Measurements from ENCODE around the gene SMPX.

SMPX gene

DNA sequence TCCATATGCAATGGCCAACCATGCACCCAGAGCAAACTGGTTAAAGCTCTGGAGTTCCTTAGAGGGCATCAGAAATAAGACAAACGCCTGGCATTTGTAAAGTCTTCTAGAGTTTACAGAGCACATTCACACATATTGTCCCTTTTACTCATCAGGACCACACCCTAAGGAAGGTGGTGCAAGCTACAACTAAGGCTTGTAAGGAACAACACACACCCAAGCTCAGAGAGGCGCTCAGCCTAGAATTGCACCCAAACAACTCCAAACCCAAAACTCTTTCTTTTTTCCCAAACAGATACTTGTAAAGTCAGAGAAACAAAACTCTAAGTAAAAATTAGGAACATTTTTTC lies 46.1 kb downstream of the SMPX start:
- no peak for DNase-seq (ENCODE audit: low spot score)

DNA sequence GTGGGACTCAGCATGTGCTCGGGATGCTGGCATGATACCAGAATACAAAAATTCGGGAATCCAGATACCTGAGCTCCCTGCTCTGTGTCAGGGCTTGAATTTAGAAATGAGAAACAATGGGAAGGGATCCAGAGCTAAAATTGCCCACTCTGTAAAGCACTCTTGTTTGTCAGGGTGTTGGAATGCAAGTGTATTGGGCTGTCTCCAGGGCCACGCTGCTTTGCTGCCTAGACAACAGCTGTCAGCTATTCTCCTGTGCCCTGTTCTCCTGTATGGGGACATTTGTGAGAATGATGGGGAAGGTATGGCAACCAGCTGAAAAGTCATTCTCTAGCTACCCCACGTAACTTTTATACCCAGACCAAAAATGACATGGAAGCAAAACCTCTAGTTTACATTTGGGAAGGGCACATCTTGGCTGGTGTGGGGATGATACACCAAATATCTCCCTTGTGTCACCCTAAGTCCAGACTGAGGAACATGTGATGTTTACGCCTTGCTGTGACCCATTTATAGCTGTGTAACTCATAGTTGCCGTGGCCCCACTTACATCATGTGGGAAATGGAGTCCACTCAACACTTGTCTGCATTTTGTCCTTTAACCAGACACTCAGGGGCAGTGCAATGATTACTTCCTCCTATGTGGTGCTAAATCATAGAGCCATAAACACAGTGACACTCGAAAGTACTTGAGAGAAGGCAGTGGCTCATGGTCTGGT lies 46.6 kb downstream of the SMPX start:
- DNase-seq (ENCODE audit: low spot score) = no peak

DNA sequence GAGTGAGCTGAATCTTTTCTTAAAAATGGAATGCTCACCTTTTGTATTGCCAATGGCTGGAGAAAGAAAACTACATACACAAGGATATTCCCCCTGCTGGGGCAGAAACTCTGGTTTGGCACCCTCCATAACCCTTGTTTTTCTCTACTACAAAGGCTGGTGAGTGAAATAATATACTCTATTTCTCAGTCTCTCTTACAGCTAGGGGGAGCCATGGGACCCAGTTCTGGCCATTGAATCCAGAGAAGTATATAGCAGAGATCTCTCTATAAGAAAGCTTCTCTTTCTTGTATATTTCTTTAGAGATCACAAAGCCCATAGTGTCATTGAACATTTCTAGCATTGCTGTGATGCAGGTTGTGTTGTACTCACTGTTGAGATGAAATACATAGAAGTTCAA lies 49.8 kb downstream of the SMPX start:
- DNase-seq (ENCODE audit: low spot score) = no peak

DNA sequence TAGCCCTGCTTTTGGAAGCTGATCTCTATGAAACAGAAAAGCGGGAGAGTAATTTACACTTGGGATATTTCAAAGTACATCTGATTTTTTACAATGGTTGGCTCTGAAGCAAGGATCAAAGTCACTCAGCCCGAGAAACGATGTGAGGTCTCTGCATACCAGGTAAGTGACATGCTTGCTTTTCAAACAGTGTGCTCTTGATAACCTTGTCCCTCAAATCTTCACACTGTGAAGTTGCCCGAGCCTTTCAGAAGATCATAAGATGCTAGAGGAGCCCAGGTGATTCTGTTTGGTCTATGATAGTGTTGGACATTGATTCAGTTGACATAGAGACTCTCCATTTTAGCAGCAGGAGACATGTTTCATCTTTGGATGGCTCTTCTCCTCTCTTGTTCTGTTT lies 52.7 kb downstream of the SMPX start:
- DNase-seq (ENCODE audit: low spot score) = no peak

DNA sequence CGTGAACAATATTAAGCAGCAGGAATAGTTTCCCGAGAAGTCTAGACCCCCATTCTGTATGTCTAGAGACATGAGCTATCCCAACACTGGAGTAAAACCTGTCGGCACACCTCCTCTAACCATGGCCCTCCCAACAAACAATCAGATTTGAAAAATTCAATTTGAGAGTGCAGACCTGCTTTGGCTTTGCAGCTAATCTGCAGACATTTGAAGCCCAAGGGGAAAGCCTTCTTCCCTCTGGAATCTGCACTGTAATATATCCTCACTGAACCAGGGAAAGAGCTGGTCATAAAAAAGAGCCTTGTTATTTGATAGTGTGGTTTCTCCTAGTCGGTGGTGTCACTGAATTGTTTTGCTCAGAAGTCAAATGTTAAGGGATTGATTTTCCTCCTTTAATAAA lies 55.2 kb downstream of the SMPX start:
- no peak for DNase-seq (ENCODE audit: low spot score)

DNA sequence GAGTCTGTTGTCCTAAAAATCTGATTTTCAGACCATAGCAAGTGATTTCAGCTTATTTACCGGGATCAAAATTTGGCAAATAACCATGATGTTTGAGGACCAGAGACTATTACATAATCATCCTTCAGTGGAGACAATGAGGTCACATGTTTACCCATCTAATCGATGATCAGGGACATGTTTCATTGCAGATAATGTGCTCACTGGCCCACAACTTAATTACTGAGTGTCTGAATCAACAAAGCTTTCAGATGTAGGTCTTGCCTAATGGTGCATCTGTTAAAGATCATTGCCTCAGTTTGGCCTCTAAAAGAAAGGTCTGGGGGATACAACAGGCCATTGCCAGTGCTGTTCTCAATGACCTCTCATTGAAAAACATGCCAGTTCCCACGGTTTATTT lies 56.9 kb downstream of the SMPX start:
- no peak for DNase-seq (ENCODE audit: low spot score)

DNA sequence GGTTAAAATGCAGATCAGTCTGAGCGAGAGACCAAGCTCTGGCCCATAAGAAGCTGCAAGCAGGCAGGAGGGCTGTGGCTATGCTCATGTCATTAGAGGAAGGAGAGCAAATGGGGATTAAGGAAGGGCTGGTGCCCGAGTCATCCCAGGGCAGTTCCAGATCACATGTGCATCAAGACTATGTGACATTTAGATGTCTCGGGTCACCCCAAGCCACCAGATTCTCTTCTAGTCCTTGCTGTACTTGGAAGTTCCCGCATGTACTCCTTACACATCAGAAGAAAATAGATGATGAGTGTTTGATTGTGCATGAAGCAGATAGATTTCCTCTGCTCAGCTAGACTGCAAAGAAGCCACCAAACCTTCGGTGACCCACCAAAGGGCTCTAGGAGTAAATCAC lies 57.6 kb downstream of the SMPX start:
- DNase-seq (ENCODE audit: low spot score) = no peak

DNA sequence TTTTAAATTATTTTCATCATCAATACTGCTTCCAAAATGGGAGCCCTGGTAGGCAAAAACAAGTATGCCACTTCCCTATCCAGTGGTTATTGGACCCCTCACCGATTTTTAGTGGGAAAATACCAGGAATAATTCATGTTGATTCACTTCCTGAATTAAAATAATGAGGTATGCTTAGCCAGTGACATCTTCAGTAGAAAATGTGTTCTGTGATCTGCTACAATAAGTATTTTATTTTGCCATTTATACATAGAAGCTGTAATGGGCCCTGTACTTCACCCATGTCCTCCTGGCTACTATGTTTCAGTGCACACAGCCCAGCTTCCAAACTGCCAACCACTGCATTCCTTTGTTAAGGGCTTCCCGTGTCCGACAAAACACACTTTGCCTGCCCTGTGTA lies 58.8 kb downstream of the SMPX start:
- DNase-seq (ENCODE audit: low spot score) = no peak

DNA sequence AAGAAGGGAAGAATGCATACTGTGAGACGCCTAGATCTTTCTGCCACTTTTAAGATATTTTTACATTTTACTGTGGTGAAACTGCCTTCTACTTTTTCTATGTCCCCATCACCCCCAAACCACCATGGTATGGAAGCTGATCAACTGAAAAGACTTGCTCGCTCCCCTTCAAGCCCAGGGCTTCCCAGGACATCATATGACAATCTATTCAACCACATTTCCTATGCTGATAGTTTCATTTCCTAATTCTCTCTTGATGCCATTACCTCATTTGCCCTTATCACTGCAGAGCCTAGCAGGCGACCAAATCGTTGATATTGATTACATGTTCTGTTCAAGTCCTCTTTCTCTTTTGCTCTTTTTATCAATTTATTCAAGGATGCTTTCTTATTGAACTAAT lies 59.6 kb downstream of the SMPX start:
- no peak for DNase-seq (ENCODE audit: low spot score)

DNA sequence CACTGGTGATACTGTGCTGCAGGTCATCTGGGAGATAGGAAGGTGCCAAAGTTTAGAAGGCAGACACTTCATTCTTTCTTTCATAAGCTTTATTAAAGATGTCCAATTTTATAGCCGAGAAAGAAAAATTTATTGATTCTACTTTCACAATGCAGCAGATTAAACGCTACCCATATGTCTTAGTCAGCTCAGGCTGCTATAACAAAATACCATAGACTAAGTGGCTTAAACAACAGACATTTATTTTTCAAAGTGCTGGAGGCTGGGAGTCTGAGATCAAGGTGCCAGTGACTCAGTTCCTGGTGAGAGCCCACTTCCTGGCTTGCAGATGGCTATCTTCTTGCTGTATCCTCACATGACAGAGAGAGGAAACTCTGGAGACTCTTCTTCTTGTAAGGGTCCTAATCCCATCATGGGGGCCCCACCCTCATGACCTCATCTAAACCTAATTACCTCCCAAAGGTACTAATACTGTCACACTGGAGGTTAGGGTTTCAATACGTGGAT lies 66.4 kb downstream of the SMPX start:
- DNase-seq (ENCODE audit: low spot score) = no peak

DNA sequence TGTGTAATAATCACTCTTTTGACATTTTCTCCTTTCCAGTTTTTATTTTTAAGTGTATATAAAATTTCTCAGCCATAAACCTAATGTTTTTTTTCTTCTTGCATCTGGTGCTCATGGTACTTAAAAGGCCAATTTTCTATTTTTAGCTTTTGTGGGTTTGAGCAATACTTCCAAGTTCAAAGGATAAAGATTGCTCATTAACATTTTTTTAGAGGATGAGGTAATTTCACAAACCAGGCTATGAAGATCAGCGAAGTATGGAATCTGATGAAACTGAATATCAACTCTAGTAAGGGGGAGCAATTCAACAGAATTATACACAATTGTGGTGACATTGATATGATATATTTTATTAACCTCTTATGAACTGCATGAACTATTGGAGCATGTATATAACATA lies 74.0 kb downstream of the SMPX start:
- DNase-seq (ENCODE audit: low spot score) = no peak

DNA sequence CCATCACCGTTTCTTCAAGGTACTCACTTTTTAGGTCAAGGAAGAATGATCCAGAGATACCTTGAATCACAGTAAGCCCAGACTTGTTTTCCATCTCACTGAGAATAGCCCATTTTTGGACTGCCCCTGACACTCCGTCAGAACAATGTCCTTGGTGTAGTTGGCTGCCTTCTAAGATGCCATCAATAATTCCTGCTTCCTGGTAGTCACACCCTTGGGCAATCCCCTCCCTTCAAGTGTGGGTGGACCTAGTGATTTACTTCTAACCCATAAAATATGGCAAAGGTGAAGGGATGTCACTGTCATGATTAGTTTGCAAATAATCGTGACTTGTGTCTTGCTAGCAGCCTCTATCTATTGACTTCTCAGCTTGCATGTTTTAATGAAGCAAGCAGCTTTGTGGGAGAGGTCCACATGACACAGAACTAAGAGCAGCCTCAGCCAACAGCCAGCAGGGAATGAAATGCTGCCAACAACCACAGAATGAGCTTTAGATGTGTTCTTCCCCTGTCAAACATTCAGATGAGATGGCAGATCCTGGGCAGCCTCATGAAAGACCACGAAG lies 79.8 kb downstream of the SMPX start:
- no peak for DNase-seq (ENCODE audit: low spot score)

DNA sequence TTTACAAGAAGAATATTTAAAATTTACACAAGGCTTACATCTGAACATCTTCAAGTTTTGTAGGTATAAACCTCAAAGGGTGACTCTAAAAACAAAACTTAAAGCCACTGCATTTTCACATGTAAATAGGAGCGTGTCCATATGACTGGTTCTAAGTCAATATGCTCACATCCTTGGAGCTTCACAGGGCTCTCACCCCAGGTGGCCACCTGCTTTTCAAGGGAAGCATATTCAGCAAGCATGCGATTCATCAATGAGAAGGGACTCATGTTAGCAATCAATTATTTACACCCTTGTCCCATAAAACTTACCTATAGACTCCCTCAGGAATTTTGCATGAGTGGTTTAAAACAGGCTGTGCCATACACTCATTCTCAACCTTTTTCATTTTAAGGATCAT lies 82.0 kb downstream of the SMPX start:
- no peak for DNase-seq (ENCODE audit: low spot score)

DNA sequence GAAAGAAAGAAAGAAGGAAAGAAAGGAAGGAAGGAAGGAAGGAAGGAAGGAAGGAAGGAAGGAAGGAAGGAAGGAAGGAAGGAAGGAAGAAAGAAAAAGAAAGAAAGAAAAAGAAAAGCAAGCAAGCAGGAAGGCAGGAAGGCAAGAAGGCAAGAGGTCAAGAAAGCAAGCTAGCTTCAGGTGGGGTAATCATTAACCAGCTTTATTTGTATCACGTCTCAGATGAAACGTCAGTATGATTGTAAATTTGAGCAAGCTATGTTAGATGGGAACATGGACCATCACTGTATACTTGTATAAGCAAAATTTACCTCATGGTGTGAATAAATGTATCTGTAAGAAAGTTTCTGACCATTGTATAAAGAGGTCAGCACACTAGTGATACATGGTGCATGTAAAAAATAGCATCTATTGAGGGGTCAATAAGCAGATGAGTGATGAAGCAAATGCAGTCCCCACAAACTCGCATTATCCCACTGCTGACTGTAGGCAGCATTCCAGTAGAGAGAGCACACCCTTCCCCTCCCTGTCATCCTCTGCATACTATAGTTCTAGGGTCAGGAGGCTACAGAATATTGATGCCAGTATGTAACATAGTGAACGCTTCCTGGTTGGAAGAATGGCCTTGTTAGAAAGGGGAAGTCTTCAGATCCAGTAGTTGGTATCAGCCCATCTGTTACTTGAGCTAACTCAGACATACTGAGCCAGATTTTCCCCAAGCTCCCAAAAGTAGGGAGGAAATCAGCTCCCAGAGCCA lies 83.3 kb downstream of the SMPX start:
- no peak for DNase-seq (ENCODE audit: low spot score)

DNA sequence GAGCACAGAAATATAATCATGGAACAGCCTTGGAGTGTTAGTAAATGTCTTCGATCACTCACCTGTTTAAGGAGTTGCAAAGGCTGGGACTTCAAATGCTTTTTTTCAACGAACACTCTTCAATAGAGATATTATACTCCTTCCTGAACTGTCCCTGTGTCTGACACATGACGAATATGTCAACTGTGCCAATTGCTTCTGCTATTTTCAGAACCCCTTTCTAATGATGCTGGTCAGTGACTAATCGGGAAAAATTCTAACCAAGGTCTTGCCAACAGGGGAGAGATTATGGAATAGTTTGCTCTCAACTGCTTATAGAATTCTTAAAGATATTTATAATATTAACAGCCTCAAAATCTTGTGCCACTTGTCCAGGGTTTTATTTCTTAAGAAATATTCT lies 91.2 kb downstream of the SMPX start:
- DNase-seq (ENCODE audit: low spot score) = no peak

DNA sequence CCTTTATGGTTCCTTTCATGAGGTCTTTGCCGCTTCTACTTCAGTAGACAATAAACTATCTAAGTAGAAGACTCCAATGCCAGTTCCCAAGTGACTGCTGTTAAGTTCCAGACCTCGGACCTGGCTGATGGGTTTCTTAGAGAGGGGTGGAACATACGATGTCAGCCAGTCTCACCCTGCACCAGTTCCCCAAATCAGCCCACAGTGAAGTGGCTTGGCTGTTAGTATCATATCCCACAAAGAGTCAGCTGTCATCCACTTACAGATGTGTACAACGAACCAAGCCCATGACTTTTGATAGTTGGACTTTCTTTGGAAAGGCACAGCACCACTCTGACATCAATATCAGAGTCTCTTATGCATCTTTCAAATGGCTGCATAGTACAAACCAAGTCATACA lies 91.7 kb downstream of the SMPX start:
- DNase-seq (ENCODE audit: low spot score) = no peak

DNA sequence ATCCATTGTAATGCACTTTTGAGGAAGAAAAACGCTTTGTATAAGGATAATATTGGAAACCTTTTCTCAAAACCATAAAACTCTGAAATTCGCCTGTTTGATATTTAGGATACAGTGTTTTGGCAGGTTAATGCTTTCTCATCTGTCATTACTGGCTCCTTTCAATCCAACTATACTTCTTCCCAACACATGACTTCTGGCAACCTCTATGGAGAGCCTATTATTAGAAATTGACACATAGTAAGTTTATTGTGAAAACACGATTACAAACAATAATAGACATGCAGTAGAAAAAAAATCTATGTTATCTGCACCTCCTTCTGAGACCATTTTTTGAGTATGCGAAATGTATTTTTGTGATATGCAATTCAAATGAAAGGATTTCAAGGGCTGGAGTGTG lies 95.2 kb downstream of the SMPX start:
- no peak for DNase-seq (ENCODE audit: low spot score)

DNA sequence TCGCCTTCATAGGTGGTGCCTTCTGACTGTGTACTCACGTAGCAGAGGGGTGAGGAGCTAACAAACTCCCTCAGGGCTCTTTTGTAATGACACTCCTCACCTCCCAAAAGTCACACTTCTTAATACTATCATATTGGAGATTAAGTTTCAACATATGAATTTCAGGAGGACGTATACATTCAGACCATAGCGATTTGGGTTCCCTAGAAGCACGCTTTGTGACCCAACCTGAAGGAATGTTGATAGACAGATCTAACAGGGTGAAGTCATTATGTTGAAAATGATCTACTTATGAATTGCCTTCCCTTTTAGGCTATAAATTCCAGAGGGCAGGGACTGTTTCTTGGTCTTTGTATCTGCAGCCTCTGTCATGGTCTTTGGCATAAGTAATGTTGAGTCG lies 96.6 kb downstream of the SMPX start:
- DNase-seq (ENCODE audit: low spot score) = no peak

DNA sequence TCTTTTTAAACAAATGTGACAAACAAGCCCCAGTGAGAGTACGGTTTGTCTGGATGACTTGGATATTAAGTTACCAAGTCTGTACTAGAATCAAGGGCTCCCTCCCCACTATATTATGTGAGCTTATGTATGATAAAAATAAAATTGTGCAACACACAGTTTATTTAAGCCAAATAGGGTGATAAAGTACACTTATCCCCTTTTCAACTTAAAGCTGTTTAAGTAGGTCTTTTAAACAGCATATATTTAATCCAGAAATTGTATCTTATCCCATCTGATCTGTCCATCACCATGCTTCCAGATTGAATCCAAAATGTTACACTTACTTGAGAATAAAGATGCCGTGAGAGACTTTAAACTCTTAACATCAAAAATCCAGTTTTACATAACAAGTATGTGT lies 97.8 kb downstream of the SMPX start:
- no peak for DNase-seq (ENCODE audit: low spot score)

DNA sequence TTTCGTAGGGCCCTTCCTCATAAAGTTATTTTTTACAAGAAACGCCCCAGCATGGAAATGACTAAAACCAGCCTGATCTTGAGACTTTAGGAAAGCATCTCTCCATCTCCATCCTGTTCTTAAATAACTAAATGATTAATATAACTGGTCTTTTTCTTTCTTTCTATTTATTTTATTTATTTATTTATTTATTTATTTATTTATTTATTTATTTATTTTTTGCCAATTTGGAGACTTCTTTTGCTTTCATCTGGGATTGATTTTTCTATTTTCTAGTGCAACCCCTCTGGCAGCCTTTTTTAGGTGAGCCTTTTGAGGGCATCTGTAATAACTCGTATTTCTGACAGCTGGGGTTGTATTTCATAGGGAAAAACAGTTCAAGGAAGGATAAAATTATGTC lies 98.6 kb downstream of the SMPX start:
- DNase-seq (ENCODE audit: low spot score) = no peak

DNA sequence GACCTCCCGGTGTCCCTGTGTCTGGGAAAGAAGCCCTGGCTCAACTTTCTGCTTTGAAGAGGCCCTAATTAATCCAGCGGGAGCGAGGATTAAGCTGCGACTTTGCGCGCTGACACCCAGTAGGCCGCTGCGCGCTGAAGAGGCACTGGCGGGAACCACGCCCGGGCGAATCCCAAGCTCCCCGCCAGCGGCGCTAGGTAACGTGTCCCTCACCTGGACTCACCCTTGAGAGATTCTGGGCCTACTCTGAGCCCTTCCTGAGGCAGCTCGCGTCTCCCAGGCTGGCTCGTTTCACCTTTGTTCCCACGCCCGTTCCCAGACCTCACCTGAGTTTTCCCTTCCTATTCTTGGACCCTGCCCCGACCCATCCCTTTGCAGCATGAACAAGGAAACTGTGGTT lies 99.2 kb downstream of the SMPX start:
- DNase-seq (ENCODE audit: low spot score) = no peak

DNA sequence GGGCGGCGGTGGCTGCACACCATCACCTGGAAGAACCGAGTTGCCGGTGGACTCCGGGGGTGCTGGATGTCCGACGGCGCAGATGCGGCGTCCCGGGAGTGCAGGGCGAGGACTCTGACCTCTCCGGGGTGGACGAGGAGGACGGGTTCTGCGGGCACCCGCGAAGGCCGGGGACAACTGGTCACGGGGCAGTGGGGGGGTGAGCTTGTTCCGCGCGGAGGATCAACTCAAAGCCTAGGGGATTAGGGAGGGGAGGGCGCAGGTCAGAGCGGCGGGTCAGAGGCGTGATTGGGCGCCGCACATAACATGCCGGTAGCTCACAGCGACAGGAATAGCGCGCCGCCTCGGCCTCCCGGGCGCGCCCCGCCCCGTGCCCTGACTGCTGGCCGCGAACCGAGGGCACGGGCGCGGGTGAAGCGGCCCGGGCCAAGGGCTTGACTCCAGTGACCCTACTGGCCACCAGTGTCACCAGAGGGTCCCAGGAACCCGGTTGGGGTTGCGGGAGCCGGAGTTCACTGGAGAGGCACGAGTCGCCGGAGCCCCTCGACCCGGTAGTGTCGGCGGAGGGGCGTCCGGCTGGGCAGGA lies 99.7 kb downstream of the SMPX start, which contains the start of gene KLHL34:
Gene KLHL34, minus strand, starts transcription at position 179 of the 586 bp plus-strand sequence. CDS start 542 bp downstream, outside the sequence.
- no peak for DNase-seq (ENCODE audit: low spot score)

Measured in AG08396 (cell line).